Fibroblast of skin of right quadriceps (primary cell): ENCODE results near the gene RNF126.
"Not testable (repeated sequence)": the region's sequence is repeated elsewhere in the genome, so short reads cannot be mapped to it uniquely, and the experiment has no call there.

ENCODE experiments used
- DNase-seq: peaks from one replicate; pipeline ENCODE4 v3.0.0-alpha.2; 2013

Gene RNF126

GRCh38 chr19:645912-646778 lies 16.9 kb downstream of the RNF126 start:
- DNase-seq, result no peak

GRCh38 chr19:644789-645188 lies 18.2 kb downstream of the RNF126 start:
- no peak for DNase-seq

DNA sequence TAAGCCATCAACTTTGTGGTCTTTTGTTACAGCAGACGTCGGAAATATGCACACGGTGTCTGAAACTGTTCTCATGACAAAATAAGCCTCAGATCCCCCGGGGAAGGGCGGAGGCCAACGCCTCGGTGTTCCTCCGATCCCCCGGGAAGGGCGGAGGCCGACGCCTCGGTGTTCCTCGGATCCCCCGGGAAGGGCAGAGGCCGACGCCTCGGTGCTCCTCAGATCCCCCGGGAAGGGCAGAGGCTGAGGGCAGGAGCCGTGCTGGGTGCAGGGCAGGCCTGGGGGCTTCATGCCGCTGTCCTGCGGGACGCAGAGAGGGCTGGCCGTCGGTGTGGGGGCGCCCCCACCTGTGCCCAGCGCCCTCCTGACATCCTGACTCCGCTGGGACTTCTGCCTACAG lies 18.7 kb downstream of the RNF126 start:
- DNase-seq, result no peak

DNA sequence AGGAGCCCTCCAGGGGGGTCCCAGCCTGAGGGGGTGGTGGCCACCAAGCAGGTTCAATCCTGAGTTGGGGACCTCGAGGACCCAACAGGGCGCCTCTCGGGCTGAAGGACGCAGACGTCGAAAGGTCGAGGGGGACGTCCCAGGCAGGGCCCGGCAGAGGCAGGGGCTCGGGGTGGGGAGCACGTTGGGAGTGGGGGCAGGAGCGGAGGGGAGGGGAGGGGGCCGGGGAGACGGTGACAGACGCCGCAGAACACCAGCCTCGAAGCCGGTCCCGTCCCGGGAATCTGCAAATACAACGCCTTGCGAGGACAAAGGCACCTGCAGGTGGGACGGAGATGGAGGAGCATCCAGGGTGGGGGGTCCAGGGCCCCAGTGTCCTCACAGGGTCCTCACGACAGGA lies 19.3 kb downstream of the RNF126 start:
- no peak for DNase-seq

DNA sequence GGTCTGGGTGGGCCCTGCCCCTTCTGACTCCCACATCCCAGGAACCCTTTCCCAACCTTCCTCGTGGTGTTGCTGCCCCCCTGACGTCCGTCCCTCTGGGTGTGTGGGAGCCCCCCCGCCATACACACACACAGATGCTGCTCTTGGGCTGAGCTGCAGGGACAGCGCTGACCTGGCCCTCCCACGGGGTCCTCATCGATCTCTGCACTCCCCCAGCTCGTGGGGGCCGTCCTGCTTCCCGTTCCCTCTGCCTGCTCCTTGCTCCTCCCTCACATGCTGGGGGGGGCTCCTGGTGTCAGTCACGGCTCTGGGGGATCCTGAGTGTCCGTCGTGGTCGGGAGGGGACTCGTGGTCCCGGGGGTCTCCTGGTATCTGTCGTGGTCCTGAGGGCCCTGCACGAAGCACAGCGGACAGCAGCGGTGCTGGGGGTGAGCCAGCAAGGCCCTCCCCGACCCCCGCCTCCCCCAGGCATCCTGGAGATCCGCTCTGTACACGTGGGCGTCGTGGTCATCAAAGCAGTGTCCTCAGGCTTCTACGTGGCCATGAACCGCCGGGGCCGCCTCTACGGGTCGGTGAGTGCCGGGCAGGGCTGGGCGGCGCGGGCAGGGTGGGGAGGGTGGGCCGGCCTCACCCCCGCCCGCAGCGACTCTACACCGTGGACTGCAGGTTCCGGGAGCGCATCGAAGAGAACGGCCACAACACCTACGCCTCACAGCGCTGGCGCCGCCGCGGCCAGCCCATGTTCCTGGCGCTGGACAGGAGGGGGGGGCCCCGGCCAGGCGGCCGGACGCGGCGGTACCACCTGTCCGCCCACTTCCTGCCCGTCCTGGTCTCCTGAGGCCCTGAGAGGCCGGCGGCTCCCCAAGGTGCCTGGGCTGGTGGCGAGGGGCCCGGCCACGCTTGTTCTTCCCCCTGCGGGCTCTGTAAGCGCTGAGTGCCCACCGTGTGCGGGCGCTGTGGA lies 20.0 kb downstream of the RNF126 start:
- no peak for DNase-seq

- DNase-seq, result no peak
These were observed 21.3 kb downstream of the RNF126 start for GRCh38 chr19:641702-642101.

DNA sequence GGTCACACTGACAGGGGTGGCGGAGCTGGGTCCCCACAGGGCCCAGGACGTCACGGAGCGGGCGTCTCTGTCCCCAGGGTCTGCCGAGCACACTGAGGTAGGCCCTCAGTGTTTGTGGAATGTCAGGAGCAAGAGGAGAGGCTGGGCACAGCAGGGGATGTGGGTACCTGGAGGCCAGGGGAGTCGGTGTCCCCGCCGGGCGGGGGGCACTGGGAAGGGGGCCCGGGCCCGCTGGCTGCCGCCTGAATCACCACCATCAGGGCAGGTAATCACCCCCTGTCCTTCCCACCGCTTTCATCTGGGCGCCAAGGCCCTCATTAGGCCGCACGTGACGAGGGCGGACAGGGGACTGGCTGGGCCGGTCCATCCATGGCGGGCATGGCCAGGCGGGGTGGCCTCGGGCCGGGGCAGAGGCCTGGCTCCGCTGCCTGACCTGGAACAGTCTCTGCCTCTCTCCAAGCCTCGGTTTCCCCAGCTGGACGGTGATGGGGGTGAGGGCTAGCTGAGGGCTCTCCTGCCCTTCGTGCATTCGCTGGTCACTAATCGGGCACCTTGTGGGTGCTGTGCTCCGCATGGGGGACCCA lies 22.3 kb downstream of the RNF126 start:
- no peak for DNase-seq

DNA sequence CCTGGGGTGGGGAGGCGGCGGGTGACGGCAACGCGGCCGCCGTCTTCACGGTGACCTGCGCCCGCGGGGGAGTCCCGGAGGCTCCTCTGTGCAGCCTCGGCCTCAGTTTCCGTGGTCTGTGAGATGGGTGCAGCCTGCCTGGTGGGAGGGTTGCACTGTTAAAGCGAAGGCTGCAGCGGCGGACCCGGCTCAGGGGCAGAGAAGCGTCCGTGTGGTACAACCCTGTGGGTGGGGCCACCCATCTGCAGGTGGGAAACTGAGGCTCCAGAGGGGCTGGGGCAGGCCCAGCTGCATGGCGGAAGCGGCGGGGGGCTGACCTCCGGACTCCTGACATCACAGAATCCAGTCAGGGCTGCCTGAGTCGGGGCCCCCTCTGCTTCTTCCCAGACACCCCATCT lies 22.9 kb downstream of the RNF126 start:
- no peak for DNase-seq

DNA sequence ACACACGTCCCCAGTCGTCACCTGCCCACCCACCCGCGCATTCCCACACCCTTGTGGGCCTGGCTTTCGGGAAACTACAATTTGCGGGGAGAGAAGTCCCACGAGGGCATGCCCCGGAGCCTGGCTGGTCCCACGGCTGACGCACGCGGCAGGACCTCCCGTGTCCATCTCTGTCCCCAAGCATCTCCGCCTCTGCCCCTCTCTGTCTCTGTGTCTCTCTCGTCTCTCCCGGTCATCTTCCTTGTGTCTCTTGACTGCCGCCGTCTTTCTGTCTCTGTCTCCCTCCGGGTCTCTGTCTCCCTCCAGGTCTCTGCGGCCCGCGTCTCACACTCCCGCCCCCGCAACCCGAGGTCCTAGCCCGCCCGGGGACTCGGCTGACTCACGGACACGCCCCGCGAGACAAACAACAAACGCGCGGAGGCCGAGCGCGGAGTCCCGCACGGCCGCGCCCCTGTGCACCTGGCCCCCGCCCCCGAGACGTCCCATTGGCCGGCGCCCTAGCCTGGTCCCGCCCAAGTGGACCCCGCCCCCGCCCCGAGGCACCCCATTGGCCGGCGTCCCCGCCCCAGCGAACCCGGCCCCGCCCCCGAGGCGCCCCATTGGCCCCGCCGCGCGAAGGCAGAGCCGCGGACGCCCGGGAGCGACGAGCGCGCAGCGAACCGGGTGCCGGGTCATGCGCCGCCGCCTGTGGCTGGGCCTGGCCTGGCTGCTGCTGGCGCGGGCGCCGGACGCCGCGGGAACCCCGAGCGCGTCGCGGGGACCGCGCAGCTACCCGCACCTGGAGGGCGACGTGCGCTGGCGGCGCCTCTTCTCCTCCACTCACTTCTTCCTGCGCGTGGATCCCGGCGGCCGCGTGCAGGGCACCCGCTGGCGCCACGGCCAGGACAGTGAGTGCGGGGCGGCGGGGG lies 23.5 kb downstream of the RNF126 start, which contains the start of gene FGF22:
TSS of gene FGF22 (plus strand) at position 627 of the 908 bp plus-strand sequence. CDS start at position 674, 47 bp downstream.
- DNase-seq, result peak; percentile 83

DNA sequence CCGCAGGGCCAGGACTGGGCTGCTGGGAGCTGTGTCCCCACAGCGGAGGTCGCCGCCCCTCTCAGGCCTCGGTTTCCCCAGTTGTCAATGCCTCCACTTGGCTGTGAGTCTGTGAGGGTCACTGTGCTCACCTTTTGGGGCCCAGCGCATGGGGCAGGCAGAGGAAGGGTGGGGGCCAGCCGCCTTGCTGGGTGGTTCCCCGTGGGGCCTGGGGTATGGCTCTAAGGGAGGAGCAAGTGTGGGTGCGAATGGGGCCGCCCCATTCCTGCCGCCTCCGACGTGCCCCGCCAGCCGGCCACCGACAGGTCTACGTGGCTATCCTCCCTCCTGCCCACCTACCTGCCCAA lies 24.1 kb downstream of the RNF126 start:
- DNase-seq, result no peak

DNA sequence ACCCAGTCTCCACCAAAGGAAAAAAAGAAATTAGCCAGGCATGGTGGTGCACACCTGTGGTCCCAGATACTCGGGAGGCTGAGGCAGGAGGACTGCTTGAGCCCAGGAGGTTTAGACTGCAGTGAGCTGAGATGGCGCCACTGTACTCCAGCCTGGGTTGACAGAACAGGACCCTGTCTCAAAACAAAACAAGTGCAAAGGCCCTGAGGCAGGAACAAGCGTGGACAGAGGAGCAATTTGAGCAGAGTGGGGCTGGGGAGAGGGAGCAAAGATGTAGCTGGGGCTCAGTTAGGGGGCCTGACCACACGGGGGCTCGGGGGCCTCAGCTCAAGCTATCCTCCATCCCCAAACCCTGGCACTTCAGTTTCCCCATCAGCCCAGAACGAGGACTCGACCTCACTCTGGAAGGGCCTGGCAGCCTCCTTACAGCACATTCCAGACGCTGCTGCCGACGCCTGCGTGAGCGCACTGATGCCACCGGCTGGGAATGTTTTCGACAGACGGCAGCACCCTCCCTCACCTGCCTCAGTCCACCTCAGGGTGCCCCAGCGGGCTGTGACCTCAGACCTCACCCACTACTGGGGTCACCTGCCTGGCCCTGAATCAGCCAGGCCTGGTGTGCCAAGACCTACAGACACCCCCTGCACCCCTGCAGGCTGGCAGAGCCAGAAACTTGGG lies 27.9 kb downstream of the RNF126 start:
- DNase-seq, result no peak

DNA sequence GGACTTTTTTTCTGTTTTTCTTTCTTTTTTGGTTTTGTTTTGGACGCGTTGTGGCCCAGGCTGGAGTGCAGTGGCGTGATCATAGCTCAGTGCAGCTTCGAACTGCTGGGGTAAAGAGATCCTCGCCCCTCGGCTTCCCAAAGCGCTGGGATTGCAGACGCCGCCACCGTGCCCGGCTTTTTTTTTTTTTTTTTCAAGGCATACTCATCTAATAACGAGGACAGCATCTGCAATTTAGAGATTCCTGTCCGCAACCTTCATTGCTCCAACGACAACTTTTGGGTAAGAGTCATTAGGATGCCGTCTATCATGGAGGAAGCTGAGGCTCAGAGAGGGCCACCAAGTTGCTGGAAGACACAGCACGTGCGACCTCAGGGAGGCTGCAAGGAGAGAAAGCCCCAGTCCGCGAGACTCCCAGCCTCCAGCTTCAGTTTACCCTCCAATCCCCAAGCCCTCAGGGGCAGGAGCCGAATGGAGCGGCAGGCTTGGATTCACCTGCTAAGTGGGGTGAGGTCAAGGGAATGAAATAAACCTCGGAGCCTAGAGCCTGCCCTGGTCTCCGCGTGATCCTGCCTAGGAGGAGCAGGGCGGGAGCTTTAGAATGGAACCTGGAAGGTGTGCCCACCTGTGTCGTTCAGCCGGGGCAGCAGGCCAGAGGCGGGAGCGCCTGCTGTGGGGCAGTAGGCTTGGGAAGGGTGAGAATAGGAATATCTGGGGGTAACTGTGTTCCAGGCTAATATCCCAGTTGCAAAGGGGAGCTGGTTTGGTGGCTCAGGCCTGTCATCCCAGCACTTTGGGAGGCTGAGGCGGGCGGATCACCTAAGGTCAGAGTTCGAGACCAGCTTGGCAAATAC lies 29.0 kb downstream of the RNF126 start:
- no peak for DNase-seq

DNA sequence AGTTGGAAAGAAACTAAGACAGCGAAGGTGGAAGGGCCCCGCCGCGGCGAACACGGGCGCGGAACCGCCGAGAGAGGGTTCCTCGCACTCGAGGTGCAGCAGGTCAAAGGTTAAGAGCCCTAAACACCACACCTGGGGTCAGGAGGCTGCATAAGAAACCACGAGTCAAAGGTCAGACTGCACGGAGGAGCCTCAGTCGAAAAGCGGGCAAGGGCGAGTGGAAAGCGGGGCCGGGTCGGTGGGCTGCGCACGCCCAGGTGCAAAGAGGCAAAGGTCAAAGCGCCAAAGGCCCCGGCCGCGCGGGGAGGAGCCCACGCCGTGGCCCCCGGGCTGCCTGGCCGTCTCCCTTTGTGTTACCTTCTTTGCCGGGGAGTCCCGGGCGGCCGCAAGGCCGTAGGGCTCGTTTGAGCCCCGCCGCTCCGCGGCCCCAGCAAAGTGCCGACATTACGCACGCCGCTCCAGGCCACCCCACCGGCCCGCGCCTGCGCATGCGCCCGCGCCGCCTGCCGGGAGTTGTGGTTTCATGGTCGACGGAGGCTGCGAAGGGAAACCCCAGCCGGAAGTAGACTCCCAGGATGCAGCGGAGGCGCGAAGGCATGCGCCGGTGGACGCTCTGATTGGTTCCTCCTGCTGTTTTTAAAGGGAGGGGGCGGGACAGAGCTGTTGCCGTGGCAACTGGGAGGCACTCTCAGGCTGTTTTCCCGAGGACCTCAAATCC lies 29.8 kb downstream of the RNF126 start, which contains the start of gene POLRMT:
TSS of gene POLRMT (minus strand) at position 470 of the 718 bp plus-strand sequence. CDS start at position 445, 25 bp downstream.
- DNase-seq, result peak; percentile 98

GRCh38 chr19:632579-633067 lies 30.4 kb downstream of the RNF126 start:
- peak; percentile 53 for DNase-seq

GRCh38 chr19:629961-630714 lies 32.9 kb downstream of the RNF126 start:
- DNase-seq, result no peak

DNA sequence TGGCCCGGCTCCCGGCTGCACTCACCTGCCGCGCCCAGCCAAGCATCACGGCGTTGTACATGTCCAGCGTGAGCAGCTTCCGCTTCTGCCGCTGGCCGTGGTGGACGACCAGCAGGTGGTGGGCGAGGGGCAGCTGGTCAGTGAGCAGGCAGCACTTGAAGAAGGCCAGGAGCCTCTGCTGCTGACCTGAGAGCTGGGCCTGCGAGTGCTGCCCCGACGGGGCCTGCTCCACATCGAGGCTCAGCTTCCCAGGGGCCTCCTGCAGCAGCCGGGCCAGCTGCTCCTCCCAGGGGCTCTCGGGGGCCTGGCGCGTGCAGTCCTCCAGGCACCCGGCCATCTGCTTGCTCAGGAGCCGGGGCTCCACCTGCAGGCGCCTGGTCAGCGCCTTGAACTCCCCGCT lies 33.5 kb downstream of the RNF126 start:
- not testable (repeated sequence) for DNase-seq

DNA sequence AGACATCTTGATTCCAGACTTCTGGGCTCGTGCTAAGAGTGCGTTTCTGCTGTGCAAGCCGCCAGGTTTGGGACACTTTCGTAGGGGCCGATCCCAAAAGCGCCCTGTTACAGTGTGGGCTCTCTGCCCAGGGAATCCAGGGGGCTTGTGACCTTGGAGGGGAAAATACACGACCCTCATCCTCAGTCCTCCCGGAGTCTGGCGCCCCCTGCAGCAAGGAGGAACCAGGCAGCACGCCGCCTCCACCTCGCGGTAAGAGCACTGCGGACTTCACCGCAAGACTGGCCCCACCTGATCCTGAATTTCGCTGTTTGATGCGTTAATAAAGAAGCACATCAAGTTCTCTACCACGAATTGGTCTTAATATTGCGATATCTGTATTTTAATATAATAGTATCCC lies 34.8 kb downstream of the RNF126 start:
- no peak for DNase-seq

- DNase-seq, result not testable (repeated sequence)
These were observed 36.4 kb downstream of the RNF126 start for GRCh38 chr19:626566-626965.

GRCh38 chr19:625257-625656 lies 37.8 kb downstream of the RNF126 start:
- no peak for DNase-seq
